ENCODE measurements around the gene ANGPTL4. TPM values are rescaled to one million over a fixed set of nuclear protein-coding genes. Genes with fewer than 3 reads are reported as not detected.

Gene ANGPTL4
- total and polyA plus RNA-seq, 2 experiments from 2014 or later, result 1.9 to 2.2 TPM

DNA sequence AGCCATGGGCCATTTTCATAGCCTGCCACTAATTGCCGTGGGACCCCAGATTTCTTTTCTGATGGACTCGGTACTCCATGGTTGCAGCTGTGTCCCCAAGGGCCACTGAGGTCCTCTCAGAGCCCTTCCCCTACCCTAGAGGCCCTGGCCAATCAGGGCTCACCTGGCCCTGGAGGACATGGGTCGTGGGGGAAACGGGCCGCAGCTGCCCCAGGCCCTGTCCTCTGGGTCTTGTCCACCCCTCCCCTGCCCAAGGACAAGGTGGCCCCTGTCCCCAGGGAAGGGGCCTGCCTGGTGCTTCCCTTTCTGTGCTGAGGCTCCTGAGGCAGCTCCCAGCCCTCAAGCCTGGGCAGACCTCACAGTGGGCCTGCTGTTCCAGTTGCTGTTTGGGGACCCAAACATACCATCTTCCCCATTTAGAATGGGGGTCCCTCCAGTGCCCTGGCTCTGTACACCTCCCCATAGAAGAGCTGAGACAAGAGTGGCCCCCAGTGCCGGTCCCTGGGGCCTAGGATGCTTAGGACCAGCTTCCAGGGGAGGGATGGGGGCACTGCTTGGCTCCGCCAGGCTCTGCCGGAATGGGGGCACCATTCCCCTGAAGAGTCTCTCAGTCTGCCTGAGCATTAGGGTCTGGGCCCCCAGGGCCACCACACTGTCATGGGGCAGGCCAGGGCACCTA, 29.4 kb downstream of the ANGPTL4 start:
- Histone ChIP-seq H3K4me1 (ENCODE audit: insufficient read depth) (peaks cover 11% of the 10 kb centered on the region; the same call in 1 of the 2 replicates), H3K36me3 (ENCODE audit: insufficient read depth) (no peaks in the 10 kb centered on the region), H3K9me2 (ENCODE audit: insufficient read depth) (no peaks in the 10 kb centered on the region), H2AFZ (no peak overlapping the region), H4K20me1 (replicated peaks; ENCODE audit: insufficient read depth) (peaks cover 18% of the 10 kb centered on the region), H3K79me2 (replicated peaks; ENCODE audit: insufficient read depth) (peaks cover 70% of the 10 kb centered on the region), H3K27me3 (ENCODE audit: insufficient read depth) (no peaks in the 10 kb centered on the region), H3K27ac (ENCODE audit: low read depth) (no peak overlapping the region), H3K4me2 (no peak overlapping the region), H3F3A (replicated peaks; ENCODE audit: low read depth) (peaks cover 6% of the 10 kb centered on the region; the same call in 1 of the 2 replicates), H3K4me3 (no peak overlapping the region)
- Mint-ChIP-seq H3K27ac (no peak overlapping the region), H3K4me3 (peak overlapping the region; percentile 10; the same call in 1 of the 3 replicates), H3K9me3 (no peaks in the 10 kb centered on the region), H3K27me3 (ENCODE audit: insufficient read depth, low read depth, poor library complexity) (peaks cover 11% of the 10 kb centered on the region), H3K4me1 (peaks cover 15% of the 10 kb centered on the region), H3K36me3 (ENCODE audit: low read depth) (peaks cover 3% of the 10 kb centered on the region; the same call in 2 of the 3 replicates)
- TF ChIP-seq, protein P1, sequence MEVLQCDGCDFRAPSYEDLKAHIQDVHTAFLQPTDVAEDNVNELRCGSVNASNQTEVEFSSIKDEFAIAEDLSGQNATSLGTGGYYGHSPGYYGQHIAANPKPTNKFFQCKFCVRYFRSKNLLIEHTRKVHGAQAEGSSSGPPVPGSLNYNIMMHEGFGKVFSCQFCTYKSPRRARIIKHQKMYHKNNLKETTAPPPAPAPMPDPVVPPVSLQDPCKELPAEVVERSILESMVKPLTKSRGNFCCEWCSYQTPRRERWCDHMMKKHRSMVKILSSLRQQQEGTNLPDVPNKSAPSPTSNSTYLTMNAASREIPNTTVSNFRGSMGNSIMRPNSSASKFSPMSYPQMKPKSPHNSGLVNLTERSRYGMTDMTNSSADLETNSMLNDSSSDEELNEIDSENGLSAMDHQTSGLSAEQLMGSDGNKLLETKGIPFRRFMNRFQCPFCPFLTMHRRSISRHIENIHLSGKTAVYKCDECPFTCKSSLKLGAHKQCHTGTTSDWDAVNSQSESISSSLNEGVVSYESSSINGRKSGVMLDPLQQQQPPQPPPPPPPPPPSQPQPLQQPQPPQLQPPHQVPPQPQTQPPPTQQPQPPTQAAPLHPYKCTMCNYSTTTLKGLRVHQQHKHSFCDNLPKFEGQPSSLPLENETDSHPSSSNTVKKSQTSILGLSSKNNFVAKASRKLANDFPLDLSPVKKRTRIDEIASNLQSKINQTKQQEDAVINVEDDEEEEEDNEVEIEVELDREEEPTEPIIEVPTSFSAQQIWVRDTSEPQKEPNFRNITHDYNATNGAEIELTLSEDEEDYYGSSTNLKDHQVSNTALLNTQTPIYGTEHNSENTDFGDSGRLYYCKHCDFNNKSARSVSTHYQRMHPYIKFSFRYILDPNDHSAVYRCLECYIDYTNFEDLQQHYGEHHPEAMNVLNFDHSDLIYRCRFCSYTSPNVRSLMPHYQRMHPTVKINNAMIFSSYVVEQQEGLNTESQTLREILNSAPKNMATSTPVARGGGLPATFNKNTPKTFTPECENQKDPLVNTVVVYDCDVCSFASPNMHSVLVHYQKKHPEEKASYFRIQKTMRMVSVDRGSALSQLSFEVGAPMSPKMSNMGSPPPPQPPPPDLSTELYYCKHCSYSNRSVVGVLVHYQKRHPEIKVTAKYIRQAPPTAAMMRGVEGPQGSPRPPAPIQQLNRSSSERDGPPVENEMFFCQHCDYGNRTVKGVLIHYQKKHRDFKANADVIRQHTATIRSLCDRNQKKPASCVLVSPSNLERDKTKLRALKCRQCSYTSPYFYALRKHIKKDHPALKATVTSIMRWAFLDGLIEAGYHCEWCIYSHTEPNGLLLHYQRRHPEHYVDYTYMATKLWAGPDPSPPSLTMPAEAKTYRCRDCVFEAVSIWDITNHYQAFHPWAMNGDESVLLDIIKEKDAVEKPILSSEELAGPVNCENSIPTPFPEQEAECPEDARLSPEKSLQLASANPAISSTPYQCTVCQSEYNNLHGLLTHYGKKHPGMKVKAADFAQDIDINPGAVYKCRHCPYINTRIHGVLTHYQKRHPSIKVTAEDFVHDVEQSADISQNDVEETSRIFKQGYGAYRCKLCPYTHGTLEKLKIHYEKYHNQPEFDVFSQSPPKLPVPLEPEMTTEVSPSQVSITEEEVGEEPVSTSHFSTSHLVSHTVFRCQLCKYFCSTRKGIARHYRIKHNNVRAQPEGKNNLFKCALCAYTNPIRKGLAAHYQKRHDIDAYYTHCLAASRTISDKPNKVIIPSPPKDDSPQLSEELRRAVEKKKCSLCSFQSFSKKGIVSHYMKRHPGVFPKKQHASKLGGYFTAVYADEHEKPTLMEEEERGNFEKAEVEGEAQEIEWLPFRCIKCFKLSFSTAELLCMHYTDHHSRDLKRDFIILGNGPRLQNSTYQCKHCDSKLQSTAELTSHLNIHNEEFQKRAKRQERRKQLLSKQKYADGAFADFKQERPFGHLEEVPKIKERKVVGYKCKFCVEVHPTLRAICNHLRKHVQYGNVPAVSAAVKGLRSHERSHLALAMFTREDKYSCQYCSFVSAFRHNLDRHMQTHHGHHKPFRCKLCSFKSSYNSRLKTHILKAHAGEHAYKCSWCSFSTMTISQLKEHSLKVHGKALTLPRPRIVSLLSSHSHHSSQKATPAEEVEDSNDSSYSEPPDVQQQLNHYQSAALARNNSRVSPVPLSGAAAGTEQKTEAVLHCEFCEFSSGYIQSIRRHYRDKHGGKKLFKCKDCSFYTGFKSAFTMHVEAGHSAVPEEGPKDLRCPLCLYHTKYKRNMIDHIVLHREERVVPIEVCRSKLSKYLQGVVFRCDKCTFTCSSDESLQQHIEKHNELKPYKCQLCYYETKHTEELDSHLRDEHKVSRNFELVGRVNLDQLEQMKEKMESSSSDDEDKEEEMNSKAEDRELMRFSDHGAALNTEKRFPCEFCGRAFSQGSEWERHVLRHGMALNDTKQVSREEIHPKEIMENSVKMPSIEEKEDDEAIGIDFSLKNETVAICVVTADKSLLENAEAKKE (CRISPR knock-in tag; IDR thresholded peaks at IDR 0.05), result no peak
- no peak for TF ChIP-seq POLR2AphosphoS5 (IDR thresholded peaks at IDR 0.05; ENCODE audit: low read depth)
- TF ChIP-seq EZH2phosphoT487 (IDR thresholded peaks at IDR 0.05; ENCODE audit: unreplicated experiment), result no peak
- no peak for TF ChIP-seq ZNF331 (CRISPR knock-in tag; IDR thresholded peaks at IDR 0.05; ENCODE audit: low read depth)
- no peak for ATAC-seq
- DNase-seq (ENCODE audit: low spot score), result no peak

DNA sequence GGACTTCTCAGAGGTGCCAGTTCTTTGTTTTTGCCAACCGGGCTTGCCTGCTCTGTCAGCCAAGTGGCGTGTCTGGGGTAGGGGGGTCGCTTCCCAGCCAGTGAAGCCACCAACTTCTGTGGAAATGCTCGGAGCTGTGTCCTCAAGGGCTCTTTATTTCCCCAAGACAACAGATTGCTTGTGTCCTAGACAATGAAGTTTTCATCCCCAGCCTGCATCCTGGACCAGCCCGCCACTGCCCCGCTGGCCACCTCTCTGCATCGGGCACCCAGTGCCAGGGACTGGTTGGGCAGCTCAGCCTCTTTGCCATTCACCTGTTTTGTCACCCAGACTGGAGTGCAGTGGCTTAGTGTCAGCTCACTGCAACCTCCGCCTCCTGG, 29.9 kb downstream of the ANGPTL4 start:
- H2AFZ ChIP-seq, result no peak overlapping the region
- no peaks in the 10 kb centered on the region for H3K9me2 ChIP-seq (ENCODE audit: insufficient read depth)
- H3K4me3 ChIP-seq, result no peak overlapping the region
- peaks cover 6% of the 10 kb centered on the region; the same call in 1 of the 2 replicates for H3F3A ChIP-seq (replicated peaks; ENCODE audit: low read depth)
- H3K27ac Mint-ChIP-seq, result no peak overlapping the region
- no peaks in the 10 kb centered on the region for H3K9me3 Mint-ChIP-seq
- H3K4me1 ChIP-seq (ENCODE audit: insufficient read depth), result peaks cover 11% of the 10 kb centered on the region; the same call in 1 of the 2 replicates
- peaks cover 15% of the 10 kb centered on the region for H3K4me1 Mint-ChIP-seq
- no peak for DNase-seq (ENCODE audit: low spot score)
- peaks cover 75% of the 10 kb centered on the region for H3K79me2 ChIP-seq (replicated peaks; ENCODE audit: insufficient read depth)
- no peak overlapping the region for H3K27ac ChIP-seq (ENCODE audit: low read depth)
- ATAC-seq, result no peak
- peaks cover 18% of the 10 kb centered on the region for H4K20me1 ChIP-seq (replicated peaks; ENCODE audit: insufficient read depth)
- no peaks in the 10 kb centered on the region for H3K36me3 ChIP-seq (ENCODE audit: insufficient read depth)
- H3K4me2 ChIP-seq, result no peak overlapping the region
- peaks cover 3% of the 10 kb centered on the region; the same call in 2 of the 3 replicates for H3K36me3 Mint-ChIP-seq (ENCODE audit: low read depth)
- H3K27me3 Mint-ChIP-seq (ENCODE audit: insufficient read depth, low read depth, poor library complexity), result peaks cover 11% of the 10 kb centered on the region
- H3K4me3 Mint-ChIP-seq, result no peak overlapping the region
- TF ChIP-seq CREB1 (CRISPR knock-in tag; IDR thresholded peaks at IDR 0.05; ENCODE audit: low read depth) (no peak), POLR2AphosphoS5 (IDR thresholded peaks at IDR 0.05; ENCODE audit: low read depth) (no peak), EZH2 (IDR thresholded peaks at IDR 0.05; ENCODE audit: low read depth, unreplicated experiment) (no peak), EZH2phosphoT487 (IDR thresholded peaks at IDR 0.05; ENCODE audit: unreplicated experiment) (no peak)
- TF ChIP-seq, protein P2, sequence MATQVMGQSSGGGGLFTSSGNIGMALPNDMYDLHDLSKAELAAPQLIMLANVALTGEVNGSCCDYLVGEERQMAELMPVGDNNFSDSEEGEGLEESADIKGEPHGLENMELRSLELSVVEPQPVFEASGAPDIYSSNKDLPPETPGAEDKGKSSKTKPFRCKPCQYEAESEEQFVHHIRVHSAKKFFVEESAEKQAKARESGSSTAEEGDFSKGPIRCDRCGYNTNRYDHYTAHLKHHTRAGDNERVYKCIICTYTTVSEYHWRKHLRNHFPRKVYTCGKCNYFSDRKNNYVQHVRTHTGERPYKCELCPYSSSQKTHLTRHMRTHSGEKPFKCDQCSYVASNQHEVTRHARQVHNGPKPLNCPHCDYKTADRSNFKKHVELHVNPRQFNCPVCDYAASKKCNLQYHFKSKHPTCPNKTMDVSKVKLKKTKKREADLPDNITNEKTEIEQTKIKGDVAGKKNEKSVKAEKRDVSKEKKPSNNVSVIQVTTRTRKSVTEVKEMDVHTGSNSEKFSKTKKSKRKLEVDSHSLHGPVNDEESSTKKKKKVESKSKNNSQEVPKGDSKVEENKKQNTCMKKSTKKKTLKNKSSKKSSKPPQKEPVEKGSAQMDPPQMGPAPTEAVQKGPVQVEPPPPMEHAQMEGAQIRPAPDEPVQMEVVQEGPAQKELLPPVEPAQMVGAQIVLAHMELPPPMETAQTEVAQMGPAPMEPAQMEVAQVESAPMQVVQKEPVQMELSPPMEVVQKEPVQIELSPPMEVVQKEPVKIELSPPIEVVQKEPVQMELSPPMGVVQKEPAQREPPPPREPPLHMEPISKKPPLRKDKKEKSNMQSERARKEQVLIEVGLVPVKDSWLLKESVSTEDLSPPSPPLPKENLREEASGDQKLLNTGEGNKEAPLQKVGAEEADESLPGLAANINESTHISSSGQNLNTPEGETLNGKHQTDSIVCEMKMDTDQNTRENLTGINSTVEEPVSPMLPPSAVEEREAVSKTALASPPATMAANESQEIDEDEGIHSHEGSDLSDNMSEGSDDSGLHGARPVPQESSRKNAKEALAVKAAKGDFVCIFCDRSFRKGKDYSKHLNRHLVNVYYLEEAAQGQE (IDR thresholded peaks at IDR 0.05; ENCODE audit: unreplicated experiment), result no peak
- TF ChIP-seq, protein P3, sequence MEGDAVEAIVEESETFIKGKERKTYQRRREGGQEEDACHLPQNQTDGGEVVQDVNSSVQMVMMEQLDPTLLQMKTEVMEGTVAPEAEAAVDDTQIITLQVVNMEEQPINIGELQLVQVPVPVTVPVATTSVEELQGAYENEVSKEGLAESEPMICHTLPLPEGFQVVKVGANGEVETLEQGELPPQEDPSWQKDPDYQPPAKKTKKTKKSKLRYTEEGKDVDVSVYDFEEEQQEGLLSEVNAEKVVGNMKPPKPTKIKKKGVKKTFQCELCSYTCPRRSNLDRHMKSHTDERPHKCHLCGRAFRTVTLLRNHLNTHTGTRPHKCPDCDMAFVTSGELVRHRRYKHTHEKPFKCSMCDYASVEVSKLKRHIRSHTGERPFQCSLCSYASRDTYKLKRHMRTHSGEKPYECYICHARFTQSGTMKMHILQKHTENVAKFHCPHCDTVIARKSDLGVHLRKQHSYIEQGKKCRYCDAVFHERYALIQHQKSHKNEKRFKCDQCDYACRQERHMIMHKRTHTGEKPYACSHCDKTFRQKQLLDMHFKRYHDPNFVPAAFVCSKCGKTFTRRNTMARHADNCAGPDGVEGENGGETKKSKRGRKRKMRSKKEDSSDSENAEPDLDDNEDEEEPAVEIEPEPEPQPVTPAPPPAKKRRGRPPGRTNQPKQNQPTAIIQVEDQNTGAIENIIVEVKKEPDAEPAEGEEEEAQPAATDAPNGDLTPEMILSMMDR (conservative IDR thresholded peaks at IDR 0.05; ENCODE audit: low read depth in 2 of 2), result no peak
- no peaks in the 10 kb centered on the region for H3K27me3 ChIP-seq (ENCODE audit: insufficient read depth)

Measured in GM23338 (cell line).